Smooth muscle cell (in vitro differentiated cells): Measurements from ENCODE around the gene ALDH8A1. TPM values are rescaled to one million over a fixed set of nuclear protein-coding genes. Genes with fewer than 3 reads are reported as not detected.

Experiments
- DNase-seq: peaks from one replicate; lab custom pipeline; 2025; ENCODE audit not compliant: unreplicated experiment; lab: John Stamatoyannopoulos, UW
- H2AFZ ChIP-seq: fragments of 200-600 bp; sonication (generic); 2 replicates; pipeline ENCODE4 v1.6.0; 2016; ENCODE audit warnings: antibody characterized with exemption, low read depth, mild to moderate bottlenecking
- H3F3A ChIP-seq: fragments of 200-600 bp; sonication (generic); 2 replicates; pipeline ENCODE4 v1.6.0; 2017; ENCODE audit warnings: antibody characterized with exemption, low read depth
- H3K27ac ChIP-seq: fragments of 200-600 bp; sonication (generic); 2 replicates; pipeline ENCODE4 v1.5.1; 2016; ENCODE audit warnings: low read depth, mild to moderate bottlenecking
- H3K27me3 ChIP-seq: fragments of 200-600 bp; sonication (generic); 2 replicates; pipeline ENCODE4 v1.6.1; 2016; ENCODE audit warnings: low read depth, mild to moderate bottlenecking
- H3K36me3 ChIP-seq: fragments of 200-600 bp; sonication (generic); 2 replicates; pipeline ENCODE4 v1.5.1; 2016; ENCODE audit warnings: low read depth
- H3K4me1 ChIP-seq: fragments of 200-600 bp; sonication (generic); 2 replicates; pipeline ENCODE4 v1.5.1; 2016; ENCODE audit warnings: low read depth
- H3K4me2 ChIP-seq: fragments of 200-600 bp; sonication (generic); 2 replicates; pipeline ENCODE4 v1.6.0; 2016; ENCODE audit warnings: mild to moderate bottlenecking
- H3K4me3 ChIP-seq: fragments of 200-600 bp; sonication (generic); 2 replicates; pipeline ENCODE4 v1.5.1; 2016; ENCODE audit warnings: mild to moderate bottlenecking
- H3K79me2 ChIP-seq: fragments of 200-600 bp; sonication (generic); 2 replicates; pipeline ENCODE4 v1.6.0; 2016; ENCODE audit warnings: low read depth, mild to moderate bottlenecking
- H3K9ac ChIP-seq: fragments of 200-600 bp; sonication (generic); 2 replicates; pipeline ENCODE4 v1.6.0; 2016; ENCODE audit warnings: low read depth
- H3K9me3 ChIP-seq: fragments of 200-600 bp; sonication (generic); replicated peaks from 2 replicates; pipeline ENCODE4 v1.5.1; 2016; ENCODE audit warnings: low read depth
- H4K20me1 ChIP-seq: fragments of 200-600 bp; sonication (generic); 2 replicates; pipeline ENCODE4 v1.6.0; 2016; ENCODE audit warnings: low read depth
- CTCF ChIP-seq: fragments of 200-600 bp; sonication (generic); IDR thresholded peaks from 2 replicates; pipeline ENCODE4 v1.5.1; 2017; ENCODE audit warnings: borderline replicate concordance, mild to moderate bottlenecking, antibody characterized with exemption; ENCODE audit not compliant: insufficient read depth, poor library complexity, severe bottlenecking
- WGBS: methylation state at CpG from one replicate; pipeline ENCODE4 v1.1.7; 2016; ENCODE audit warnings: low lambda C conversion rate; 5-methylcytosine and 5-hydroxymethylcytosine counted together
- polyA plus RNA-seq: library from polyadenylated mRNA; unstranded; fragments of >200 nt; fragmentation: Nextera tagmentation; extraction: Ambion mirVana; gene quantifications from 2 replicates; pipeline ENCODE4 v1.2.1, GENCODE V29; 2016
- total RNA-seq: library from RNA; depleted of rRNA; stranded (reverse); fragments of >200 nt; gene quantifications from 2 replicates; pipeline ENCODE4 v1.2.3, GENCODE V29; 2014

Gene ALDH8A1
- total and polyA plus RNA-seq, 2 experiments from 2014 or later = 0.64 to 11.2 TPM

- Histone ChIP-seq H3K79me2 (no peaks in the 10 kb centered on the region), H4K20me1 (no peaks in the 10 kb centered on the region), H3K27me3 (no peaks in the 10 kb centered on the region), H3K4me3 (no peak overlapping the region), H3K9ac (no peak overlapping the region), H3F3A (no peaks in the 10 kb centered on the region), H3K9me3 (no peaks in the 10 kb centered on the region), H3K36me3 (peaks cover 12% of the 10 kb centered on the region), H3K4me2 (no peak overlapping the region), H2AFZ (no peak overlapping the region), H3K4me1 (no peaks in the 10 kb centered on the region), H3K27ac (no peak overlapping the region)
- TF ChIP-seq CTCF = no peak
- DNase-seq = no peak
- 59% methylated on average over 1 of the region's 1 CpG for WGBS
Observed at GRCh38 chr6:134984821-134985220, 34.9 kb upstream of the ALDH8A1 start.

DNA sequence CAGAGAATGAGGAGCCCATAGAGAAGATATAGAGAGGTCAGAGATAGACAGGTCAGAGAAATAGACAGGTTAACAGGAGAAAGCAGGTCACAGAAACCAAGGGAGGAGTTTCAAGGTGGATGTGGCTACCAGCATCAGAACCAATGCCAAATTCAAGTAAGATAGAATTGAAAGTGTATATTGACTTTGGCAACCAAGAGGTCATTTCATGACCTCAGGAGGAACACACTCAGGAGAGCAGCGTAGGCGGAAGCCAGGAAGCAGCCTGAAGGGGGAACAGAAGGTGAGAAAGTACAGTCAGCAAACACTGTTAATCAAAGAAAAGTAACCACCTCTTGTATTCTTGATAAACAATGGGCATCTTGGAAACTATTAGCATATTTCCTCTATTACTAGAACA is 33.9 kb upstream of the ALDH8A1 start:
- Histone ChIP-seq H3K9me3 (no peaks in the 10 kb centered on the region), H3K36me3 (peaks cover 12% of the 10 kb centered on the region), H3K4me1 (no peaks in the 10 kb centered on the region), H3K9ac (no peak overlapping the region), H4K20me1 (no peaks in the 10 kb centered on the region), H3K27ac (no peak overlapping the region), H3K27me3 (no peaks in the 10 kb centered on the region), H3K4me3 (no peak overlapping the region), H2AFZ (no peak overlapping the region), H3K4me2 (no peak overlapping the region), H3K79me2 (no peaks in the 10 kb centered on the region), H3F3A (no peaks in the 10 kb centered on the region)
- no peak for DNase-seq
- TF ChIP-seq CTCF = no peak
- 100% methylated on average over 2 of the region's 2 CpGs for WGBS

- Histone ChIP-seq H3K4me2 (no peak overlapping the region), H3K4me1 (no peaks in the 10 kb centered on the region), H3K9me3 (no peaks in the 10 kb centered on the region), H3K27me3 (no peaks in the 10 kb centered on the region), H3K27ac (no peak overlapping the region), H4K20me1 (no peaks in the 10 kb centered on the region), H3K79me2 (no peaks in the 10 kb centered on the region), H3K9ac (no peak overlapping the region), H3K4me3 (no peak overlapping the region), H2AFZ (no peak overlapping the region), H3K36me3 (peaks cover 13% of the 10 kb centered on the region), H3F3A (no peaks in the 10 kb centered on the region)
- WGBS = 90% methylated on average over 3 of the region's 3 CpGs
- no peak for DNase-seq
- no peak for TF ChIP-seq CTCF
Observed at GRCh38 chr6:134982161-134982560, 32.3 kb upstream of the ALDH8A1 start.

GRCh38 chr6:134980846-134981245 is 30.9 kb upstream of the ALDH8A1 start:
- Histone ChIP-seq H3K9ac (no peak overlapping the region), H3K4me1 (no peaks in the 10 kb centered on the region), H2AFZ (no peak overlapping the region), H3K4me3 (no peak overlapping the region), H3K4me2 (no peak overlapping the region), H3K79me2 (no peaks in the 10 kb centered on the region), H4K20me1 (no peaks in the 10 kb centered on the region), H3K27me3 (no peaks in the 10 kb centered on the region), H3F3A (no peaks in the 10 kb centered on the region), H3K27ac (no peak overlapping the region), H3K36me3 (peaks cover 21% of the 10 kb centered on the region), H3K9me3 (no peaks in the 10 kb centered on the region)
- no peak for TF ChIP-seq CTCF
- DNase-seq = no peak
- WGBS = 74% methylated on average over 1 of the region's 1 CpG
